Measurements from ENCODE around the gene ATP2C2.

- TF ChIP-seq CTCF (conservative IDR thresholded peaks at IDR 0.05): no peak
- no peak for TF ChIP-seq ZFX (IDR thresholded peaks at IDR 0.05)
These were observed 509 bp upstream of the ATP2C2 start for GRCh38 chr16:84367750-84368307.

Data from C4-2B (cell line).